Activated naive CD4-positive, alpha-beta T cell treated with anti-CD3 and anti-CD28 coated beads, Interleukin-2, amount 50 U/mL, for 16 hours (primary cell): ENCODE data around the gene MAEA.
"Not testable (repeated sequence)": the region's sequence is repeated elsewhere in the genome, so short reads cannot be mapped to it uniquely, and the experiment has no call there.

Experiments used
- DNase-seq: peaks from one replicate; pipeline ENCODE4 v3.0.0-alpha.2; 2020

Gene MAEA

GRCh38 chr4:1369479-1370079 lies 79.9 kb downstream of the MAEA start:
- DNase-seq = no peak

- no peak for DNase-seq
Measured at GRCh38 chr4:1370321-1371124, 80.8 kb downstream of the MAEA start.

- no peak for DNase-seq
Measured at GRCh38 chr4:1371176-1372165, 81.8 kb downstream of the MAEA start.

- not testable (repeated sequence) for DNase-seq
Measured at GRCh38 chr4:1372576-1372975, 82.9 kb downstream of the MAEA start.

GRCh38 chr4:1373892-1374705 lies 84.4 kb downstream of the MAEA start:
- DNase-seq = peak; percentile 10

- peak; percentile 7 for DNase-seq
Measured at GRCh38 chr4:1374706-1375045, 85.0 kb downstream of the MAEA start.

- peak; percentile 6 for DNase-seq
Measured at GRCh38 chr4:1375051-1375721, 85.5 kb downstream of the MAEA start.

- DNase-seq = no peak
Measured at GRCh38 chr4:1375761-1376322, 86.2 kb downstream of the MAEA start.

- DNase-seq = no peak
Measured at GRCh38 chr4:1376391-1376840, 86.7 kb downstream of the MAEA start.

- no peak for DNase-seq
Measured at GRCh38 chr4:1376841-1377605, 87.3 kb downstream of the MAEA start.

GRCh38 chr4:1377606-1378261 lies 88.0 kb downstream of the MAEA start:
- DNase-seq = peak; percentile 5

GRCh38 chr4:1378559-1379231 lies 89.0 kb downstream of the MAEA start:
- DNase-seq = peak; percentile 10

GRCh38 chr4:1379351-1379781 lies 89.7 kb downstream of the MAEA start:
- peak; percentile 7 for DNase-seq

GRCh38 chr4:1379801-1380331 lies 90.2 kb downstream of the MAEA start:
- DNase-seq = peak; percentile 4

GRCh38 chr4:1380368-1381151 lies 90.9 kb downstream of the MAEA start:
- DNase-seq = peak; percentile 7

GRCh38 chr4:1381181-1381621 lies 91.5 kb downstream of the MAEA start:
- DNase-seq = peak; percentile 3

- DNase-seq = peak; percentile 5
Measured at GRCh38 chr4:1381944-1382541, 92.4 kb downstream of the MAEA start.
